ENCODE results near the gene TRPM2.

Gene TRPM2

GRCh38 chr21:44420416-44421205, 67.2 kb downstream of the TRPM2 start:
- FAIRE-seq (no peak), DNase-seq (ENCODE audit: insufficient read length, low spot score) (no peak)
- TF ChIP-seq, protein P1, sequence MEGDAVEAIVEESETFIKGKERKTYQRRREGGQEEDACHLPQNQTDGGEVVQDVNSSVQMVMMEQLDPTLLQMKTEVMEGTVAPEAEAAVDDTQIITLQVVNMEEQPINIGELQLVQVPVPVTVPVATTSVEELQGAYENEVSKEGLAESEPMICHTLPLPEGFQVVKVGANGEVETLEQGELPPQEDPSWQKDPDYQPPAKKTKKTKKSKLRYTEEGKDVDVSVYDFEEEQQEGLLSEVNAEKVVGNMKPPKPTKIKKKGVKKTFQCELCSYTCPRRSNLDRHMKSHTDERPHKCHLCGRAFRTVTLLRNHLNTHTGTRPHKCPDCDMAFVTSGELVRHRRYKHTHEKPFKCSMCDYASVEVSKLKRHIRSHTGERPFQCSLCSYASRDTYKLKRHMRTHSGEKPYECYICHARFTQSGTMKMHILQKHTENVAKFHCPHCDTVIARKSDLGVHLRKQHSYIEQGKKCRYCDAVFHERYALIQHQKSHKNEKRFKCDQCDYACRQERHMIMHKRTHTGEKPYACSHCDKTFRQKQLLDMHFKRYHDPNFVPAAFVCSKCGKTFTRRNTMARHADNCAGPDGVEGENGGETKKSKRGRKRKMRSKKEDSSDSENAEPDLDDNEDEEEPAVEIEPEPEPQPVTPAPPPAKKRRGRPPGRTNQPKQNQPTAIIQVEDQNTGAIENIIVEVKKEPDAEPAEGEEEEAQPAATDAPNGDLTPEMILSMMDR (IDR thresholded peaks at IDR 0.05; ENCODE audit: insufficient read depth, missing control alignments), result no peak

DNA sequence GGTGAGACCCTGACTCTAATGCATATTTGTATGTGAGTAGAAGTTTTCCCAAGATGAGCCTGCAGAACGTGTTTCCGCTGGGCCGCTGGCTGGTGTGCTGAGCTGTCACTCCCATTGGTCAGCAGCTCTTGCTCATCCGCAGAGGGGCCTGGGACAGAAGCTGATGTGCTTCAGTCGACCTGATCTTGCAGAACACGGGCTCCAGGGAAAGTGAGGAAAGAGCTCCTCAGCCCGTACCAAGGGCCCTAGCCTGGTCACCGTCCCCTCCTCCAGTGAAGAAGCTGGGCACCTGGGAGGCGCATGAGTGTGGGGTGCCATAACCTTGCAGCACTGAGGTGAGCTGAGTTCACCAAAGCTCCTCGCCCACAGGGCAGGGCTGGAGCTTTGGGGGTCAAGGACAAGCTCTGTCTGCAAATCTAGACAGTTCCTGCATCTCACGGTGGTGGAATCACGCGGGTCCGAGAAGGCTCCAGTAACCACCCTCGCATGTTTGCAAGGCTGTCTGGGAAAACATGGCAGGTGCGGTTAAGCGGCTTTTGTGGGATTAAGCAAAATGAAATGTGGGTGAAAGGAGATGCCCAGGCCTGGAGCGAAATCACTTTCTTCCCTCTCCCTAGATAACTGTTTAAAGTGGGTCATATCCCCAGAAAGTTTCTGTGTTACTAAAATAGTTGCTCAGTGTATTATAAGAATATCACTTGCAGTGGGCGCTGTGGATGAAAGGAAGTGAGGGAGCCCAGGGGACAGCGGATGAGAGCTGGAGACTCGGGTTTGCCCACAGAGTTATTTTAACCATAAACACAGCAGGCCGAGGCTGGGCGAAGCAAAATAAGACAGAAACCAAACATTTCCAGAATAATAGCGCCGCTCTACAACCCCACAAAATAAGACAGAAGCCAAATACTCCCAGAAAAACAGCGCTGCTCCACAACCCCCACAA, 68.8 kb downstream of the TRPM2 start:
- FAIRE-seq, result no peak
- TF ChIP-seq, protein P1 (IDR thresholded peaks at IDR 0.05; ENCODE audit: insufficient read depth, missing control alignments), result no peak

GRCh38 chr21:44423312-44423821, 69.9 kb downstream of the TRPM2 start:
- FAIRE-seq (no peak), DNase-seq (ENCODE audit: insufficient read length, low spot score) (no peak)
- TF ChIP-seq, protein P1 (IDR thresholded peaks at IDR 0.05; ENCODE audit: insufficient read depth, missing control alignments), result no peak

More for the DNA sequence above, 68.8 kb downstream of the TRPM2 start:
- DNase-seq (ENCODE audit: insufficient read length, low spot score), result no peak

DNA sequence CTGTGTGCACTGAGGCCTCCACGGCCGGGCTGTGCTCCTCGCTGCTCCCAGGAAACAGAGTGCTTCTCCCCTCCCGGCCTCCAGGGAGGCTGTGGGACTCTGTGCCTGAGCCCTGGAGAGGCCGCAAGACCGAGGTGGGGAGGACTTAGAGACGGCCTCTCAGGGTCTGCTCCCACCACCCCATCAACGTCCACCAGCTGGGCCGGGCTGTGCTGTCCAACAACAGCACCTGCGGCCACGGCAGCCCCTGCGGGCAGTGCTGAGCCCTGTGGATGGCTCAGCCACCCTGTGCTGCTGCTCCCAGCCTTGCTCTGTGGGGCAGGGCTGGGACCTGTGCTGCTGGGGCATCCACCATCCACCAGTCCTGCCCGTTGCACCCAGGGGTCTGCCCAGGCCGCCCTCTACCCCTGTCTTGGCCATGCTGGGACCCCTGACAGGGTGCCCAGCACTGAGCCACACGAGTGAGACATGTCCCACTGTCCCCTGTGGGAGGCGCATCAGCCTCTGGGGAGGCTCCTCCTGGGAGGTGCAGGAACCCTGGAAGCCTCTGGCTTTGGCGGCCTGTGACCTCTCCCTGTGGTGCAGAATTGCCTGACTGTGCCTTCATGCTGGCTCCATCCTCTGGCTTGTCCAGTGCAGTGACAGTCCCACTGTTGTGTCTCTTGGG, 70.7 kb downstream of the TRPM2 start:
- FAIRE-seq (no peak), DNase-seq (ENCODE audit: insufficient read length, low spot score) (no peak)
- TF ChIP-seq, protein P1 (IDR thresholded peaks at IDR 0.05; ENCODE audit: insufficient read depth, missing control alignments), result no peak

DNA sequence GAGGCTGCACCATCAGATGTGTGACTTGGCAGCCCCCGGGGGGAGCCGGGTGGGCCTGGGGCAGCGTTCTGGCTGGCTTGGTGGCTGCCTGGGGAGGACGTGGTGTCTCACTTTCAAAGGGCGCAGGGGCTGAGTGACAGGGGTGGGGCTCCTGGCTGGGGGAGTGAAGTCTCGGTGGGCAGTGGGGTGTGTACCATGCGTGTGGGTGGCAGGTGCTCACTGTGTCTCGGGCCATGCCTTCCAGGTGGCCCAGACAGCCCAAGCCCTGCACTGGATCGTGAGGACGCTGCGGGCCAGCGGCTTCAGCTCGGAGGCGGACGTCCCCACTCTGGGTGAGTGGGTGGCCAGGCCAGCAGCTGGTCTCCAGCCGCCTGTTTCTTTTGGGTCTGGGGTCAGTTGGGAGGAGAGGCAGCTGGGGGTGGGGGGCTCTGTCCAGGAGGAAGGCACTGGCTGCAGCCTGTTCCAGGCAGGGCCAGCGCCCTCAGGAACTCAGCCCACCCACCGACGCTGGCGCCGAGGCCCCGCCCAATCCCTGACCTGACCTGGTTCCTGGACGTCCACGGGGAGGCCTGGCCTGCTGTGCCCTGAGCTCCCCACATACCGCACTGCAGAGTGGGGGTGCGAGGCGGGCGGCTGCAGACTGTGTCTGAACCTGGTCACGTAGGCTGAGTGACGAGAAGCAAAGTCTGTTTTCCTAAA, 71.3 kb downstream of the TRPM2 start:
- FAIRE-seq (no peak), DNase-seq (ENCODE audit: insufficient read length, low spot score) (no peak)
- TF ChIP-seq, protein P1 (IDR thresholded peaks at IDR 0.05; ENCODE audit: insufficient read depth, missing control alignments), result no peak

DNA sequence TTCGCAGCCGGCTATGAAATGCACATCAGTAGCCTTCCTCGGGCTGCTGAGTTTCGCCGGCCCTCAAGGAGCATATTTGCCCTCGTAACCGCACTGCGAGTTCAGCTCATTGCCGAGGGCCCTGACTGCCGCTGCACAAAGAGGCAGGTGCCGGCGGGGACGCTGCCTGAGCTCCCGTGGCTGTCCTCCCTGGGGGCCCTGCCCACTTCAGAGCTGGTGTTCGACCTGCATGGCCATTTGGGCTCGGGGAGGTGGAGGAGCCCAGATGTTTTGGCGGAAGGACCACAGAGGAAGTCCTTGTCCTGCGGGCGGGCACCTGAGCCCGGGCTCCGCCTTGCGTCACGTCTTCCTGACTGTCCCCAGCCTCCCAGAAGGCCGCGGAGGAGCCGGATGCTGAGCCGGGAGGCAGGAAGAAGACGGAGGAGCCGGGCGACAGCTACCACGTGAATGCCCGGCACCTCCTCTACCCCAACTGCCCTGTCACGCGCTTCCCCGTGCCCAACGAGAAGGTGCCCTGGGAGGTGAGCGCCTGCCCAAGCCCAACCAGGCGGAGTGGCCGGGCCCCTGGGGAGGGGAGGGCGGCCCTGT, 72.0 kb downstream of the TRPM2 start:
- DNase-seq (ENCODE audit: insufficient read length, low spot score) (no peak), FAIRE-seq (no peak)
- TF ChIP-seq, protein P1 (IDR thresholded peaks at IDR 0.05; ENCODE audit: insufficient read depth, missing control alignments), result no peak
